Measurements from ENCODE around the gene DLX1.

Gene DLX1

DNA sequence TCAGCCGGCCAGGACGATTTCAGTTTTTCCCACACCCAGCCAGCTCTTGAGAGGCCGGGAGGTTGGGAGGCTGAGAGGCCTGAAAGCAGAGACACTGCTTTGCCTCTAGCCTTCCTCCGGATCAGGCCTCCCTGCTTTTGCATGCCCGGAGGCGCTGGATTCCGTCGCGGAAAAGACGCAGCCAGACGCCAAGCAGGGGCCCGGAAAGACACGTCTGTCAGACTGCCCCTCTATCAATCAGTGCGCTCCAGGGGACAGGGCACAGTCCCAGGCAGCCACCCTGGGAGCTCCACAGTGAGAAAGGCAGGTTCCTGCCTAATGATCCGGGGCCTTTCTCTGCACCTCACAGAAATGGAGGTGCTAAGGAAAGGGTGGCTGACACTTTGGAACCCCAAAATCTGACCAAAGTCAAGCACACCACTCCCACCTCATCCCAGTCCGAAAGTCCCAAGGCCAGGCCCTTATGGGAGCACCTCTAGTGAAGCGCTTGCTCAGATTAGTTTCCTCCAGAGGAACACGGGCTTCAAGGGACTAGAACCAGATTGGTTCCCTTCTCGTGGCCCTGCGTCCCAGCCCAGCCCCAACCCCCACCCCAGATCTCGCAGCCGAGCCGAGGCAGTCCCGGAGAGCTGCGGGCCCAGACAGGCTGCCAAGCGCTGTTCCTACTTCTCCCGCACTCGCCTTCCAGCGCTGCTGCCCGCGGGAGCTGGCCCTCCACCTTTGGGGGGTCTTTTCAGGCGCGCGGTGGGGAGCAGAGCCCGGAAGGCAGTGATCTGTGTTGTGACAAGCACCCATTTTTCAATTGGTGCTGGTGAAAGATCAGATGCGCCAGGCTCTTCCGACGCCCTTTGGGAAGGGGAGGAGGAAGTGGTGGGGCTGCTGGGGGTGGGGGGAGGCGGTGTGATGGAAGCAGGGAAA lies 5.0 kb downstream of the DLX1 start:
- no peaks in the 10 kb centered on the region for H3K36me3 ChIP-seq
- H3K4me1 ChIP-seq (ENCODE audit: control insufficient read depth in 1 of 2, insufficient read depth in 1 of 2, low read depth in 1 of 2, low read length in 1 of 2) = peaks cover 47 to 68% of the 10 kb centered on the region in 2 experiments
- no peak overlapping the region for H3K4me3 ChIP-seq (ENCODE audit: low read depth in 1 of 2, low read length in 1 of 2)
- H3K9me3 ChIP-seq = no peaks in the 10 kb centered on the region
- no peak overlapping the region for H3K27ac ChIP-seq
- H3K27me3 ChIP-seq = peaks cover 100% of the 10 kb centered on the region
- TF ChIP-seq CTCF (IDR thresholded peaks at IDR 0.05) = no peak

GRCh38 chr2:172091000-172091641 lies 5.8 kb downstream of the DLX1 start:
- TF ChIP-seq CTCF (IDR thresholded peaks at IDR 0.05) = no peak
- Histone ChIP-seq H3K36me3 (no peaks in the 10 kb centered on the region), H3K27ac (no peak overlapping the region), H3K27me3 (peaks cover 100% of the 10 kb centered on the region), H3K4me3 (ENCODE audit: low read depth in 1 of 2, low read length in 1 of 2) (no peak overlapping the region), H3K9me3 (no peaks in the 10 kb centered on the region), H3K4me1 (ENCODE audit: control insufficient read depth in 1 of 2, insufficient read depth in 1 of 2, low read depth in 1 of 2, low read length in 1 of 2) (peaks cover 46 to 68% of the 10 kb centered on the region in 2 experiments)

- TF ChIP-seq CTCF (IDR thresholded peaks at IDR 0.05) = no peak
- no peak overlapping the region for H3K27ac ChIP-seq
- H3K27me3 ChIP-seq = peaks cover 100% of the 10 kb centered on the region
- H3K9me3 ChIP-seq = no peaks in the 10 kb centered on the region
- peaks cover 44 to 68% of the 10 kb centered on the region in 2 experiments for H3K4me1 ChIP-seq (ENCODE audit: control insufficient read depth in 1 of 2, insufficient read depth in 1 of 2, low read depth in 1 of 2, low read length in 1 of 2)
- H3K36me3 ChIP-seq = no peaks in the 10 kb centered on the region
- no peak overlapping the region for H3K4me3 ChIP-seq (ENCODE audit: low read depth in 1 of 2, low read length in 1 of 2)
Measured at GRCh38 chr2:172091761-172092566, 6.7 kb downstream of the DLX1 start.

GRCh38 chr2:172092716-172093415 lies 7.6 kb downstream of the DLX1 start:
- TF ChIP-seq CTCF (IDR thresholded peaks at IDR 0.05) = no peak
- no peak overlapping the region for H3K4me3 ChIP-seq (ENCODE audit: low read depth in 1 of 2, low read length in 1 of 2)
- H3K9me3 ChIP-seq = no peaks in the 10 kb centered on the region
- no peaks in the 10 kb centered on the region for H3K36me3 ChIP-seq
- H3K27me3 ChIP-seq = peaks cover 100% of the 10 kb centered on the region
- no peak overlapping the region for H3K27ac ChIP-seq
- peaks cover 36 to 63% of the 10 kb centered on the region in 2 experiments for H3K4me1 ChIP-seq (ENCODE audit: control insufficient read depth in 1 of 2, insufficient read depth in 1 of 2, low read depth in 1 of 2, low read length in 1 of 2)
